Astrocyte of the spinal cord (primary cell): ENCODE results near the gene SLC22A23.

Experiments used
- DNase-seq: peaks from one replicate; pipeline ENCODE4 v3.0.0; 2011; ENCODE audit warnings: low read depth, low spot score
- H3K4me3 ChIP-seq: 2 replicates; pipeline ENCODE4 v1.5.1; 2011; ENCODE audit warnings: low read depth, mild to moderate bottlenecking, low read length, moderate library complexity
- in situ Hi-C: cut with HindIII; loops from 2 replicates; pipeline ENCODE4 v1.10.0; 2017; ENCODE audit warnings: low sequenced_read_pairs
- TF ChIP-seq, protein P1 (sequence below): IDR thresholded peaks from 2 replicates; pipeline ENCODE4 v1.5.1; 2012; ENCODE audit warnings: low read depth, mild to moderate bottlenecking, low read length, inconsistent platforms

The SLC22A23 gene

GRCh38 chr6:3315841-3316240 is 141.0 kb downstream of the SLC22A23 start:
- in situ Hi-C loops = no loop called here
- peak; percentile 52 for DNase-seq
- no peak overlapping the region for H3K4me3 ChIP-seq
- TF ChIP-seq, protein P1, sequence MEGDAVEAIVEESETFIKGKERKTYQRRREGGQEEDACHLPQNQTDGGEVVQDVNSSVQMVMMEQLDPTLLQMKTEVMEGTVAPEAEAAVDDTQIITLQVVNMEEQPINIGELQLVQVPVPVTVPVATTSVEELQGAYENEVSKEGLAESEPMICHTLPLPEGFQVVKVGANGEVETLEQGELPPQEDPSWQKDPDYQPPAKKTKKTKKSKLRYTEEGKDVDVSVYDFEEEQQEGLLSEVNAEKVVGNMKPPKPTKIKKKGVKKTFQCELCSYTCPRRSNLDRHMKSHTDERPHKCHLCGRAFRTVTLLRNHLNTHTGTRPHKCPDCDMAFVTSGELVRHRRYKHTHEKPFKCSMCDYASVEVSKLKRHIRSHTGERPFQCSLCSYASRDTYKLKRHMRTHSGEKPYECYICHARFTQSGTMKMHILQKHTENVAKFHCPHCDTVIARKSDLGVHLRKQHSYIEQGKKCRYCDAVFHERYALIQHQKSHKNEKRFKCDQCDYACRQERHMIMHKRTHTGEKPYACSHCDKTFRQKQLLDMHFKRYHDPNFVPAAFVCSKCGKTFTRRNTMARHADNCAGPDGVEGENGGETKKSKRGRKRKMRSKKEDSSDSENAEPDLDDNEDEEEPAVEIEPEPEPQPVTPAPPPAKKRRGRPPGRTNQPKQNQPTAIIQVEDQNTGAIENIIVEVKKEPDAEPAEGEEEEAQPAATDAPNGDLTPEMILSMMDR = no peak

DNA sequence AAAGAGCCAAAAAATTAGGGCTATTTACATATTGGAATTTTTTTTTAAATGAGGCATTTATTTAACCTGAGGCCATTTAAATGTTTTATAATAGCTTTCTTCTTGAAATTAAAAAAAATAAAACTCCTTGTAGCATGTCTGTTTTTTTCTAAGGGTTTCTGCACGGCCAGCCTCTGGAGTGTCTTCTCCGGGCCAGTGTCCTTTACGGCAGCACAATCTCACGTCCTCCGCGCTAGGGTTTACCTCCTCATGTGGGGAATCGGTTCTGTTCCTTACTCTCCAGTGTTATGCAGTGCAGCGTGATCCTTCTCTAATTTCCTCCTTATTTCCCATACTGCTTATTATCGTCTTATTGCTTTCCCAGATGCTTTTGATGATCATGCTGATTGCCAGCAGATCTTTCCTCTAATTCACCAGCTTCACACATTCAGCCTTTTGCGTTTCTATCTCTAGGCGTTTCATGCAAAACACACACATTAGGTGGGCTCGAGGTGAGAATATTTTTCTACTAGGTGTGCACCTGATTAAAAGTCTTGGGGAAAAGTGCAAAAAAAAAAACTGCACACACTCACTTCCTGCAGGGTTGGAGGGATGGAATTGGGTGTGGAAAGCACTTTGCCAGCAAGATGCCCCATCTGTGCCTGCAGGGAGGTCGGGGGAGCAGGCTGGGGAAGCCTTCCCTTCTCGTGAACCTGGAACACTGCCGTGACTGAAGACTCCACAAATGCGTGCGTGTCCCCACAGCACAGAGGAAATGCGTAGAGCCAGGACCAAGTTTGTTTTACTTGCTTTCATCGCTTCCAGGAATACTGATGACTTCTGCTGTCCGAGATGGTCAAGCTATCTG is 142.0 kb downstream of the SLC22A23 start:
- no peak overlapping the region for H3K4me3 ChIP-seq
- TF ChIP-seq, protein P1 = no peak
- DNase-seq = no peak
- in situ Hi-C loops = no loop called here

- DNase-seq = no peak
- TF ChIP-seq, protein P1 = no peak
- in situ Hi-C loops = no loop called here
- H3K4me3 ChIP-seq = no peak overlapping the region
These were observed 142.7 kb downstream of the SLC22A23 start for GRCh38 chr6:3314176-3314575.

DNA sequence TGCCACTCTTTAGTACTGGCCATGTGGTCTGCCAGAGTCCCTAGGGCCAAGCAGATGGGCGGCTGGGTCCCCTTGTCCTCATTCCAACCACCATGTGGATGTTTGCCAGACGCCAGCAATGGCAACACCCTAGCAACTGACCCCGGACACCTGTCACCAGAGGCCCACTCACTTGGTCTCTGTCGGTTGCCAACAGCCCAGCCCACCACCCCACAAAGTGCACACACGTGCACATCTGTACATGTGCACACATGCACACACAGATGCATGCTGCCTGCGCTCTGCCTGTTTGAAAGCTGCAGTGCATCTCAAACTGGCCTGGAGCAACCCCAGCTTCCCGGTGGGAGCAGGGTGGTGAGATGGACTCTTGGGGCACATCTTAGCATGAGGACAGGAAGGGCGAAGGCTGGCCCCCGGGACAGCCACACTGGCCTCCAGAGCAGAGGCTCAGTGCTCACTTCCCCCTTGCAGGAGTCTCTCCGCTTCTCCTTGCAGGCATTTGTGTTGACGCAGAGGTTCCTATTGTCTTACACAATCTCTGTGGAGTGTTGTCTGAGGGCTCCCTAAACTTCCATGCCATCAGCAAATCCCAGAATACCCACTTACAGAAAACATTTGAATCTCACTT is 144.1 kb downstream of the SLC22A23 start:
- in situ Hi-C loops = no loop called here
- TF ChIP-seq, protein P1 = no peak
- H3K4me3 ChIP-seq = no peak overlapping the region
- no peak for DNase-seq

DNA sequence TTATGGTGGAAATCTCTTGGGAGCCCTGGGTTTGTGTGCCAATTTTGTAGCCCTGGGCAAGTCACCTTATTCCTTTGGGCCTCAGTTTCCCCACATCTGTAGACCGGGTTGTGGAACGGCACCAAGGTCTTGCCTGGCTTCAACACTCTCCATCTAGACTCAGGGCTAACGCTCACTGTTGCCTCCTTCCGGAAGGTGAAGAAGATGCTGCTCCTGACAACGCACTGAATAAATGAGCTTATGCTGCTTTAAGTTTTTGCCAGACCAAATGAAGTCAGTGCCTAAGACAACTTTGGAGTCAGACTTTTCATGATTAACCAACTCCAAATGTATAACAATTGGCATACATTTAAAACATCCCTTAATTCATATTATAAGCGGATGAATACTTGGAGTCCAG is 145.0 kb downstream of the SLC22A23 start:
- TF ChIP-seq, protein P1 = no peak
- DNase-seq = no peak
- no peak overlapping the region for H3K4me3 ChIP-seq
- in situ Hi-C loops = no loop called here

DNA sequence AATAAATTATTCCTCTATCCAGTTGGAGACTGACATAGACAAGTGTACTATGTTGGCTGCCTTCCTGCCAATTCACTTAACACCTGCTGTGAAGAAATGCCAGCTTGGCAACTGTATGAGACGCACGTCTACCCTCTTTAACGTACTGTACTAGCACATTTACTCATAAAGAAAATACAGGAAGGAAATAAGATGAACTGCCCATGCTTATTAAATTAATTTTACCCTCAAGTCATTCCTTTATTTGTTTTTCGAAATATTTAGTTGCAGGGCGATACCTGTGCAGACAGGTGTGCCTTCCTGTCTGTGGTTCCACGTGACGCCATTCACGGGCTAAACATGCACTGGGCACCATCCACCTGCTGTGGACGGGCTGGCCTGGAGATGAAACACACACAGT is 146.1 kb downstream of the SLC22A23 start:
- H3K4me3 ChIP-seq = no peak overlapping the region
- DNase-seq = no peak
- in situ Hi-C loops = no loop called here
- TF ChIP-seq, protein P1 = no peak
